IPS-18c (cell line): ENCODE data around the gene PIANP.
A peak's percentile ranks its signal among the peaks of the same experiment; 100 is the strongest.

Experiments used
- H3K4me3 ChIP-seq: 2 replicates; pipeline ENCODE4 v1.7.0; 2013; ENCODE audit warnings: low read depth, mild to moderate bottlenecking, low read length, moderate library complexity; ENCODE audit not compliant: insufficient read depth
- H3K9me3 ChIP-seq: one replicate; pipeline ENCODE4 v1.6.1; 2013; ENCODE audit warnings: mild to moderate bottlenecking, low read length, moderate library complexity; ENCODE audit not compliant: control insufficient read depth, insufficient read depth

Gene PIANP

GRCh38 chr12:6647083-6647604, 53.5 kb downstream of the PIANP start, which contains the start of gene ACRBP:
Gene ACRBP (minus strand): TSS chr12:6647432. CDS start chr12:6647366, 66 bp downstream.
- H3K4me3 ChIP-seq = peak within 1 kb of the TSS; percentile 80
- H3K9me3 ChIP-seq = peaks cover 2% of the 10 kb centered on the region

GRCh38 chr12:6646276-6647082, 54.1 kb downstream of the PIANP start:
- peaks cover 2% of the 10 kb centered on the region for H3K9me3 ChIP-seq
- peak overlapping the region; percentile 80 for H3K4me3 ChIP-seq

GRCh38 chr12:6644903-6645302, 55.7 kb downstream of the PIANP start:
- Histone ChIP-seq H3K9me3 (peaks cover 2% of the 10 kb centered on the region), H3K4me3 (no peak overlapping the region)

- Histone ChIP-seq H3K4me3 (no peak overlapping the region), H3K9me3 (peaks cover 2% of the 10 kb centered on the region)
Measured at GRCh38 chr12:6644257-6644596, 56.4 kb downstream of the PIANP start.
